WTC11 (cell line): Measurements from ENCODE around the gene SPIRE1. TPM values are rescaled to one million over a fixed set of nuclear protein-coding genes. Genes with fewer than 3 reads are reported as not detected.

ENCODE experiments used
- ATAC-seq: fragments of 200-7000 bp; cut with Tn5 transposase; 2 replicates; pipeline ENCODE4 v1.10.0; 2021; ENCODE audit warnings: mild to moderate bottlenecking, moderate library complexity
- CTCF ChIA-PET: fragments of 300-600 bp; sonication (Branson Sonifier 250); formaldehyde crosslinking; loops from one replicate; lab custom pipeline; 2021; ENCODE audit warnings: antibody characterized with exemption; lab: Charles Lee
- POLR2A ChIA-PET: fragments of 350-600 bp; sonication (Branson Sonifier 250); formaldehyde crosslinking; loops from one replicate; lab custom pipeline; 2021; ENCODE audit warnings: antibody characterized with exemption; lab: Charles Lee
- DNase-seq: peaks from one replicate; pipeline ENCODE4 v3.0.0; 2021; ENCODE audit warnings: low spot score
- H3K27ac Mint-ChIP-seq: 2 replicates; pipeline ENCODE4 v1.8.0; 2021; ENCODE audit warnings: mixed read lengths
- H3K27me3 Mint-ChIP-seq: 2 replicates; pipeline ENCODE4 v1.8.0; 2021; ENCODE audit warnings: low read depth, mild to moderate bottlenecking, moderate library complexity, mixed read lengths
- H3K36me3 Mint-ChIP-seq: 2 replicates; pipeline ENCODE4 v1.8.0; 2021; ENCODE audit warnings: mixed read lengths
- H3K4me1 Mint-ChIP-seq: 2 replicates; pipeline ENCODE4 v1.8.0; 2022; ENCODE audit warnings: mixed read lengths
- H3K4me3 Mint-ChIP-seq: 2 replicates; pipeline ENCODE4 v1.8.0; 2021; ENCODE audit warnings: mild to moderate bottlenecking, moderate library complexity, mixed read lengths
- H3K9me3 Mint-ChIP-seq: 2 replicates; pipeline ENCODE4 v1.8.0; 2021; ENCODE audit warnings: mixed read lengths
- FOXK1 ChIP-seq: sonication (generic); formaldehyde crosslinking; IDR thresholded peaks from 2 replicates; pipeline ENCODE4 v1.8.0; 2022; ENCODE audit warnings: mild to moderate bottlenecking, moderate library complexity, missing genetic modification reagents
- FOXP1 ChIP-seq: sonication (generic); formaldehyde crosslinking; IDR thresholded peaks from 2 replicates; pipeline ENCODE4 v1.8.0; 2022; ENCODE audit warnings: missing genetic modification reagents, mild to moderate bottlenecking, moderate library complexity, borderline replicate concordance
- GRHL2 ChIP-seq: fragments of 250-450 bp; sonication (Bioruptor Pico); IDR thresholded peaks from 2 replicates; pipeline ENCODE4 v1.8.0; 2022; ENCODE audit warnings: mild to moderate bottlenecking, moderate library complexity; ENCODE audit not compliant: insufficient replicate concordance, severe bottlenecking
- IRF2 ChIP-seq: sonication (generic); formaldehyde crosslinking; IDR thresholded peaks from 2 replicates; pipeline ENCODE4 v1.8.0; 2022; ENCODE audit warnings: low read depth, missing genetic modification reagents, borderline replicate concordance
- MXD4 ChIP-seq: fragments of 250-450 bp; sonication (Bioruptor Pico); IDR thresholded peaks from 2 replicates; pipeline ENCODE4 v1.8.0; 2021; ENCODE audit warnings: mild to moderate bottlenecking, moderate library complexity, borderline replicate concordance
- RORB ChIP-seq: fragments of 250-450 bp; sonication (Bioruptor Pico); IDR thresholded peaks from 2 replicates; pipeline ENCODE4 v1.9.0; 2021; ENCODE audit warnings: mild to moderate bottlenecking
- SMAD4 ChIP-seq: sonication (generic); formaldehyde crosslinking; IDR thresholded peaks from 2 replicates; pipeline ENCODE4 v1.8.0; 2022; ENCODE audit warnings: mild to moderate bottlenecking, missing genetic modification reagents
- SOX15 ChIP-seq: fragments of 250-450 bp; sonication (Bioruptor Pico); IDR thresholded peaks from 2 replicates; pipeline ENCODE4 v1.9.0; 2021; ENCODE audit warnings: mild to moderate bottlenecking
- ZNF416 ChIP-seq: fragments of 250-450 bp; sonication (Bioruptor Pico); IDR thresholded peaks from 2 replicates; pipeline ENCODE4 v1.9.0; 2021; ENCODE audit warnings: mild to moderate bottlenecking, inconsistent platforms
- ZNF423 ChIP-seq: fragments of 250-450 bp; sonication (Bioruptor Pico); IDR thresholded peaks from 2 replicates; pipeline ENCODE4 v2.1.2; 2022; ENCODE audit warnings: mild to moderate bottlenecking, moderate library complexity
- total RNA-seq: library from RNA; stranded (reverse); gene quantifications from 3 replicates; pipeline ENCODE4 v1.2.3, GENCODE V29; 2021
- TF ChIP-seq, protein P1 (sequence below): sonication (generic); formaldehyde crosslinking; IDR thresholded peaks from 2 replicates; pipeline ENCODE4 v1.8.1; 2023; ENCODE audit warnings: mild to moderate bottlenecking, missing genetic modification reagents
- TF ChIP-seq, protein P2 (sequence below): fragments of 200-600 bp; IDR thresholded peaks from 2 replicates; pipeline ENCODE4 v1.8.0; 2022; ENCODE audit warnings: antibody characterized with exemption
- TF ChIP-seq, protein P3 (sequence below): sonication (generic); formaldehyde crosslinking; IDR thresholded peaks from 2 replicates; pipeline ENCODE4 v1.8.1; 2023; ENCODE audit warnings: mild to moderate bottlenecking, missing genetic modification reagents
- TF ChIP-seq, protein P4 (sequence below): sonication (generic); formaldehyde crosslinking; IDR thresholded peaks from 2 replicates; pipeline ENCODE4 v1.8.1; 2022; ENCODE audit warnings: low read depth, missing genetic modification reagents, borderline replicate concordance
- TF ChIP-seq, protein P5 (sequence below): sonication (generic); formaldehyde crosslinking; IDR thresholded peaks from 2 replicates; pipeline ENCODE4 v1.8.1; 2022; ENCODE audit warnings: low read depth, mild to moderate bottlenecking, moderate library complexity, missing genetic modification reagents, borderline replicate concordance
- TF ChIP-seq, protein P6 (sequence below): sonication (generic); formaldehyde crosslinking; IDR thresholded peaks from 2 replicates; pipeline ENCODE4 v1.8.1; 2022; ENCODE audit warnings: mild to moderate bottlenecking, moderate library complexity, missing genetic modification reagents
- TF ChIP-seq, protein P7 (sequence below): sonication (generic); formaldehyde crosslinking; IDR thresholded peaks from 2 replicates; pipeline ENCODE4 v1.8.1; 2022; ENCODE audit warnings: mild to moderate bottlenecking, missing genetic modification reagents, moderate library complexity, borderline replicate concordance

The SPIRE1 gene
- total RNA-seq, 1 experiment from 2014 or later = 19.3 TPM

DNA sequence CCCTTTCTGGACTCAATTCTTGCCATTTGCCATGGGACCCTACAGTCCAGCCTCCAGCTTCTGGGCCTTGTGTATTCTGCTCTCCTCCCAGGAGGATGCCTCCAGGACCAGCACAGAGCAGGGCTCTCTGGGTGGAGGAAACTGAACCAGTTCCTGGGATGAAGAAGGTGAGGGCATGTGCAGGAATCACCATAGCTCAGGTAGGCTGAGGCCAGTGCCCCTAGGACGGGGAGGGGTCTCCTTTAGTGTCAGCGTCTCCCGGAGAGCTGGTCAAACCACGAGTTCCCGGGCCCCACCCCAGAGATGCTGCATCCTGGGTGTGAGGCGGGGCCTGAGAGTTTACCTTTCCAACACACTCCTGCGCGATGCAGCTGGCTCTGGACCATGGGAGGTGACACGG lies 256.0 kb downstream of the SPIRE1 start (continued):
- TF ChIP-seq, protein P1, sequence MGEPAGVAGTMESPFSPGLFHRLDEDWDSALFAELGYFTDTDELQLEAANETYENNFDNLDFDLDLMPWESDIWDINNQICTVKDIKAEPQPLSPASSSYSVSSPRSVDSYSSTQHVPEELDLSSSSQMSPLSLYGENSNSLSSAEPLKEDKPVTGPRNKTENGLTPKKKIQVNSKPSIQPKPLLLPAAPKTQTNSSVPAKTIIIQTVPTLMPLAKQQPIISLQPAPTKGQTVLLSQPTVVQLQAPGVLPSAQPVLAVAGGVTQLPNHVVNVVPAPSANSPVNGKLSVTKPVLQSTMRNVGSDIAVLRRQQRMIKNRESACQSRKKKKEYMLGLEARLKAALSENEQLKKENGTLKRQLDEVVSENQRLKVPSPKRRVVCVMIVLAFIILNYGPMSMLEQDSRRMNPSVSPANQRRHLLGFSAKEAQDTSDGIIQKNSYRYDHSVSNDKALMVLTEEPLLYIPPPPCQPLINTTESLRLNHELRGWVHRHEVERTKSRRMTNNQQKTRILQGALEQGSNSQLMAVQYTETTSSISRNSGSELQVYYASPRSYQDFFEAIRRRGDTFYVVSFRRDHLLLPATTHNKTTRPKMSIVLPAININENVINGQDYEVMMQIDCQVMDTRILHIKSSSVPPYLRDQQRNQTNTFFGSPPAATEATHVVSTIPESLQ (CRISPR knock-in tag) = no peak
- TF ChIP-seq FOXP1 (CRISPR knock-in tag) = no peak
- TF ChIP-seq RORB = no peak
- no peak for TF ChIP-seq IRF2
- TF ChIP-seq, protein P2, sequence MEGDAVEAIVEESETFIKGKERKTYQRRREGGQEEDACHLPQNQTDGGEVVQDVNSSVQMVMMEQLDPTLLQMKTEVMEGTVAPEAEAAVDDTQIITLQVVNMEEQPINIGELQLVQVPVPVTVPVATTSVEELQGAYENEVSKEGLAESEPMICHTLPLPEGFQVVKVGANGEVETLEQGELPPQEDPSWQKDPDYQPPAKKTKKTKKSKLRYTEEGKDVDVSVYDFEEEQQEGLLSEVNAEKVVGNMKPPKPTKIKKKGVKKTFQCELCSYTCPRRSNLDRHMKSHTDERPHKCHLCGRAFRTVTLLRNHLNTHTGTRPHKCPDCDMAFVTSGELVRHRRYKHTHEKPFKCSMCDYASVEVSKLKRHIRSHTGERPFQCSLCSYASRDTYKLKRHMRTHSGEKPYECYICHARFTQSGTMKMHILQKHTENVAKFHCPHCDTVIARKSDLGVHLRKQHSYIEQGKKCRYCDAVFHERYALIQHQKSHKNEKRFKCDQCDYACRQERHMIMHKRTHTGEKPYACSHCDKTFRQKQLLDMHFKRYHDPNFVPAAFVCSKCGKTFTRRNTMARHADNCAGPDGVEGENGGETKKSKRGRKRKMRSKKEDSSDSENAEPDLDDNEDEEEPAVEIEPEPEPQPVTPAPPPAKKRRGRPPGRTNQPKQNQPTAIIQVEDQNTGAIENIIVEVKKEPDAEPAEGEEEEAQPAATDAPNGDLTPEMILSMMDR = no peak
- TF ChIP-seq, protein P3, sequence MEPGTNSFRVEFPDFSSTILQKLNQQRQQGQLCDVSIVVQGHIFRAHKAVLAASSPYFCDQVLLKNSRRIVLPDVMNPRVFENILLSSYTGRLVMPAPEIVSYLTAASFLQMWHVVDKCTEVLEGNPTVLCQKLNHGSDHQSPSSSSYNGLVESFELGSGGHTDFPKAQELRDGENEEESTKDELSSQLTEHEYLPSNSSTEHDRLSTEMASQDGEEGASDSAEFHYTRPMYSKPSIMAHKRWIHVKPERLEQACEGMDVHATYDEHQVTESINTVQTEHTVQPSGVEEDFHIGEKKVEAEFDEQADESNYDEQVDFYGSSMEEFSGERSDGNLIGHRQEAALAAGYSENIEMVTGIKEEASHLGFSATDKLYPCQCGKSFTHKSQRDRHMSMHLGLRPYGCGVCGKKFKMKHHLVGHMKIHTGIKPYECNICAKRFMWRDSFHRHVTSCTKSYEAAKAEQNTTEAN (CRISPR knock-in tag) = no peak
- TF ChIP-seq, protein P4, sequence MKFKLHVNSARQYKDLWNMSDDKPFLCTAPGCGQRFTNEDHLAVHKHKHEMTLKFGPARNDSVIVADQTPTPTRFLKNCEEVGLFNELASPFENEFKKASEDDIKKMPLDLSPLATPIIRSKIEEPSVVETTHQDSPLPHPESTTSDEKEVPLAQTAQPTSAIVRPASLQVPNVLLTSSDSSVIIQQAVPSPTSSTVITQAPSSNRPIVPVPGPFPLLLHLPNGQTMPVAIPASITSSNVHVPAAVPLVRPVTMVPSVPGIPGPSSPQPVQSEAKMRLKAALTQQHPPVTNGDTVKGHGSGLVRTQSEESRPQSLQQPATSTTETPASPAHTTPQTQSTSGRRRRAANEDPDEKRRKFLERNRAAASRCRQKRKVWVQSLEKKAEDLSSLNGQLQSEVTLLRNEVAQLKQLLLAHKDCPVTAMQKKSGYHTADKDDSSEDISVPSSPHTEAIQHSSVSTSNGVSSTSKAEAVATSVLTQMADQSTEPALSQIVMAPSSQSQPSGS (CRISPR knock-in tag) = no peak

DNA sequence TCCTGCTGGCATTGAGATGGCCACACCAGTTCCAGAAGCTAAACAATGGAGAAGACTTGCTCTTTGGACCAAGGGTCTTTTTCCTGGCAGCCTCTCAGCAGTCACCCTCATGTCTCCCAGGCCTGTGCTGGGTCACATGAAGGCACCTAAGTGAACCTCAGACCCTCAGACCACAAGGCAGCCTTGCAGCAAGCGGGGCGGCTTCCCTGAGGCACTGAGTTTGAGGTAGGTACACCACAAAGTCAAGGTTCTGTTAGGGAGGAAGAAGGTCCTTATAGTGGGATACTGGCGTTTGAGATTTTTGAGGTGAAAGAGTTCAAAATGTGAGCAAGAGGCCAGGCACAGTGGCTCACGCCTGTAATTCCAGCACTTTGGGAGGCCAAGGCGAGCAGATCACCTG lies 258.7 kb downstream of the SPIRE1 start:
- Mint-ChIP-seq H3K27me3 (peaks cover 5% of the 10 kb centered on the region; the same call in 1 of the 2 replicates), H3K9me3 (no peaks in the 10 kb centered on the region), H3K4me1 (peaks cover 19% of the 10 kb centered on the region), H3K27ac (no peak overlapping the region), H3K36me3 (no peaks in the 10 kb centered on the region)
- DNase-seq = no peak
- CTCF ChIA-PET = no interaction called here
- TF ChIP-seq FOXK1 (CRISPR knock-in tag) (no peak), MXD4 (CRISPR knock-in tag) (no peak), ZNF423 (no peak), SOX15 (CRISPR knock-in tag) (no peak), SMAD4 (CRISPR knock-in tag) (no peak), GRHL2 (CRISPR knock-in tag) (no peak), ZNF416 (CRISPR knock-in tag) (no peak), RORB (no peak)
- TF ChIP-seq, protein P5, sequence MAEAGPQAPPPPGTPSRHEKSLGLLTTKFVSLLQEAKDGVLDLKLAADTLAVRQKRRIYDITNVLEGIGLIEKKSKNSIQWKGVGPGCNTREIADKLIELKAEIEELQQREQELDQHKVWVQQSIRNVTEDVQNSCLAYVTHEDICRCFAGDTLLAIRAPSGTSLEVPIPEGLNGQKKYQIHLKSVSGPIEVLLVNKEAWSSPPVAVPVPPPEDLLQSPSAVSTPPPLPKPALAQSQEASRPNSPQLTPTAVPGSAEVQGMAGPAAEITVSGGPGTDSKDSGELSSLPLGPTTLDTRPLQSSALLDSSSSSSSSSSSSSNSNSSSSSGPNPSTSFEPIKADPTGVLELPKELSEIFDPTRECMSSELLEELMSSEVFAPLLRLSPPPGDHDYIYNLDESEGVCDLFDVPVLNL (CRISPR knock-in tag) = no peak
- TF ChIP-seq, protein P2 = no peak
- TF ChIP-seq, protein P6, sequence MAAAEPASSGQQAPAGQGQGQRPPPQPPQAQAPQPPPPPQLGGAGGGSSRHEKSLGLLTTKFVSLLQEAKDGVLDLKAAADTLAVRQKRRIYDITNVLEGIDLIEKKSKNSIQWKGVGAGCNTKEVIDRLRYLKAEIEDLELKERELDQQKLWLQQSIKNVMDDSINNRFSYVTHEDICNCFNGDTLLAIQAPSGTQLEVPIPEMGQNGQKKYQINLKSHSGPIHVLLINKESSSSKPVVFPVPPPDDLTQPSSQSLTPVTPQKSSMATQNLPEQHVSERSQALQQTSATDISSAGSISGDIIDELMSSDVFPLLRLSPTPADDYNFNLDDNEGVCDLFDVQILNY (CRISPR knock-in tag) = no peak
- TF ChIP-seq, protein P7, sequence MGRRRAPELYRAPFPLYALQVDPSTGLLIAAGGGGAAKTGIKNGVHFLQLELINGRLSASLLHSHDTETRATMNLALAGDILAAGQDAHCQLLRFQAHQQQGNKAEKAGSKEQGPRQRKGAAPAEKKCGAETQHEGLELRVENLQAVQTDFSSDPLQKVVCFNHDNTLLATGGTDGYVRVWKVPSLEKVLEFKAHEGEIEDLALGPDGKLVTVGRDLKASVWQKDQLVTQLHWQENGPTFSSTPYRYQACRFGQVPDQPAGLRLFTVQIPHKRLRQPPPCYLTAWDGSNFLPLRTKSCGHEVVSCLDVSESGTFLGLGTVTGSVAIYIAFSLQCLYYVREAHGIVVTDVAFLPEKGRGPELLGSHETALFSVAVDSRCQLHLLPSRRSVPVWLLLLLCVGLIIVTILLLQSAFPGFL (CRISPR knock-in tag) = no peak
- TF ChIP-seq, all 79 proteins: peak for 0
- POLR2A ChIA-PET = no interaction called here
- ATAC-seq = no peak
- no peak overlapping the region for H3K4me3 Mint-ChIP-seq
